GM19035 (cell line): ENCODE results near the gene MRPS9.

Experiments used
- ATAC-seq: cut with Tn5 transposase; IDR thresholded peaks from one replicate; pipeline ENCODE4 v1.9.1; 2021; ENCODE audit not compliant: unreplicated experiment

Gene MRPS9

DNA sequence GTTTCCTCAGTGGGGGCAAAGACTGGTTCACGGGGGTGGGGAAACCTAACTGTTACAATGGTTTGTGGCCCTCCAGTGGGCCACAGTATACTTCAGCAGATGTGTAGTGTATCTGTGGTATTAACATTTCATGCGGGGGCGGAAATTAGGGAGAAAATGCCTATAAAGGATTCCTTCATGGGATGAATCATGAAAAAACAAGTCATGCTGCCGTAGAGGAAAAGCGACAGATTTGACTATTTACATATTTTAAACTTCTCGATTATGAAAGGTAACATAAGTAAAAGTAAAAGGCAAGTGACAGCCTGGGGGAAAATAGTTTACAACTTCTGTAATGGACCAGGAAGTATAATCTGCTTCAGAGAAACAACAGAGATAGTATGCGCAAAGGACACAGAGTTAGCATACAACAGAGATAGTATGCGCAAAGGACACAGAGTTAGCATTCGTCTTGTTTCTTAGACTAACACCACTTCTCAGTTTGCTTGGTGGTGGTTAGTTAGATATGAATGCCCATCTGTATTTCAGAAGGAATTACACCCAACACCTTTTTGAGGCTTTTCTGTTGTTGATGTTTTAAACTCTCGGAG lies 41.1 kb downstream of the MRPS9 start:
- no peak for ATAC-seq

GRCh38 chr2:105080461-105080860 lies 42.6 kb downstream of the MRPS9 start:
- ATAC-seq: no peak

DNA sequence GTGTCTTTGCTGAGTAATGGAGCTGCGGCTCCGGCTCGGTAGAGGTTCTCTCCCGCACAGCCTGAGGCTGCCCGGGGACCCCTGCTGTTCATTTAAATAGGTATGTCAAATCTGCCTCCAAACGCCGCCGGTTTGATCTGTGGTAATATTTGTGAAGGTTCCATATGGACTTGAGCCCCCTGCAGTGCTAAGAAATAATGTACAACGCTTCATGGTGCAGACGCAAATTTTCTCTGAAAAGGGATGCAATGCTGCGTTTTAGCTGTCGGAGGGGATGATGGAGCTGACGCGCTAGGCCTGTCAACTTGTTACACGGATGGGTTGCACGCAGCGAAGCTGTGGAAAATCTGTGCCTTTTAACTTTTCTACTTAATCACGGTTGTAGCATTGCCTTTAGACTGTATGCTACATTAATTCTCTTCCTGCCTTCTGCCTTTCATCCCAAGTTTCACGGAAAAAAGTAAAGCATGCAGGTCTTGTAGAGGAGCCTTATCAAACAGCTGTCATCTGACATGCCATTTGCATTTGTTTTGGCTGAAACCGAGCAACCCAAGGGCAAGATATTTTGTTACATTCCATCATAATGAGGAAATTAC lies 43.2 kb downstream of the MRPS9 start:
- ATAC-seq: no peak

DNA sequence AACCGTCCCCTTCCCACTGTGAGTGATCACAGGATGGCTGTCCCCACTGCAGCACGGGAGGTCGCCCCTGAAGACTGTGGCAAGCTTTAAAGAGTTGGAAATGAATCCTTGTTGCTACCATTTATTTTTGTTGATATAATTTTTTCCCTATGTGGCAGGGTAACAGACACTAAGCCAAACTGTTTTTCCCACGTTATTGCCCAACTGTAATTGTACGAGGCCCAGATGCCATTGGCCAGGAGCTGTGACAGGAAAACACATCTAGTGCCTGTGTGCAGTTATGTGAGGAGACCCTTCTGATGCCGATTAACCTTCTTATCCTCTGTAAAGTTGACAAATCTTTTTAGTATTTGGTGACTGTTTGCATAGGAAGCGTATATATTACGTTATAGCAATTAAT lies 44.2 kb downstream of the MRPS9 start:
- ATAC-seq: no peak

DNA sequence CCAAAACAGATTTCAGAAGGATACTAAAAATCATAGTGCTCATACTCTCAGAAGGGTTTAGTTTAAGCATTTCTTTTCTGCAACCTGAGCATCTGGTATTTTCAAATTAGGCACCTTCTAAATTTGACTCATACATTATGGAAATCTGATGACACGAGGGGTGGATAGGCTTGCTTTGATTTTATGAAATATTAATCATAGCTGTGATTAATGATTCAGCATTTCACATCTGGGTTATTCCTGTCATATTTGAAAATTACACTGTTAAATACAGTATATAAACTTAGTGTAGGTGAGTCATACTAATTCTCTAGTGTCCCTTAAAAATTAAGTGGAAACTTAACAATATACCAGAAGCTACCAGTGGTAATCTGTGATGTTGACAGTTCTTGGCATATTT lies 47.7 kb downstream of the MRPS9 start:
- ATAC-seq: no peak

GRCh38 chr2:105087273-105087672 lies 49.4 kb downstream of the MRPS9 start:
- ATAC-seq: no peak

GRCh38 chr2:105090091-105090490 lies 52.2 kb downstream of the MRPS9 start:
- ATAC-seq: no peak

GRCh38 chr2:105092797-105093196 lies 54.9 kb downstream of the MRPS9 start:
- ATAC-seq: no peak

- no peak for ATAC-seq
Measured at GRCh38 chr2:105099153-105099552, 61.3 kb downstream of the MRPS9 start.

GRCh38 chr2:105100046-105100840 lies 62.4 kb downstream of the MRPS9 start:
- ATAC-seq: no peak

DNA sequence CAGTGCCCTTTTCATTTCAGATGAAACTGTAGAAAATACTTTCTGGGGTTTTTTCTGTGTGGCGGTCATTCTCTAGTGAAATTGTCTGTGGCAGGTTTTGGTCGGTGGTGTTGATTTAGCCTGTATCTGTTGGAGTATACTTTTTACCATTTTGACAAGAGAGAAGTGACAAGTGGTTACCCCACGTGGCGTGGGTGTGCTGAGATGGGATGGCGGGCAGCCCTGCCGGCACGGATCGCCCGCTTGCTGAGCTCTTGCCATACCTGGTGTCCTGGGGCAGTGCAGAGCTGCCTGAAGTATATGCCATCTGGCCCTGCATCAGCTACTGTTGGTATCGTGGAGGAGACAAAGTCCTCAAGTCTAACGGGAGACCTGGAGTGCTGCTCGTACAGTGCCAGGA lies 64.1 kb downstream of the MRPS9 start:
- ATAC-seq: no peak

GRCh38 chr2:105102963-105103421 lies 65.1 kb downstream of the MRPS9 start:
- no peak for ATAC-seq

- no peak for ATAC-seq
Measured at GRCh38 chr2:105103481-105103880, 65.6 kb downstream of the MRPS9 start.

GRCh38 chr2:105104208-105104731 lies 66.4 kb downstream of the MRPS9 start:
- no peak for ATAC-seq

GRCh38 chr2:105110295-105110829 lies 72.5 kb downstream of the MRPS9 start:
- ATAC-seq: no peak

GRCh38 chr2:105111365-105112150 lies 73.7 kb downstream of the MRPS9 start:
- ATAC-seq: no peak

DNA sequence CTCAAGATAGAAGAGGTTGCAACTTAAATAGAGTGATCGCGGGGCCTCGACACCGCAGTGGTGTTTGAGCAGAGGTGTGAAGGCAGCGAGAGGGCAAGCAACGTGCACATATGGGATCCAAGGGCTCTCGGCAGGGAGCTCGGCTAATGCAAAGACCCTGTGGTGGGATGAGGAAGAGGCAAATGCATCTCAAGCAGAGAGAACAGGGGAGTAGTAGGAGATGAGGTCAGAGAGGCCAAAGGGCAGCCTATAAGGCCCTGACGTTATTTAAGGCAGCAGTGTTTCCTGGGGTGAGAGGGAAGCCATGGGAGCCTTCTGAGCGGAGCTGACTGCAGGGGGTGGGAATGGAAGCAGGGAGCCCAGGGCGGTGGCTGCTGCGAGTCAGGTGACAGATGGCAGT lies 74.5 kb downstream of the MRPS9 start:
- no peak for ATAC-seq

- no peak for ATAC-seq
Measured at GRCh38 chr2:105113616-105114291, 75.9 kb downstream of the MRPS9 start.

DNA sequence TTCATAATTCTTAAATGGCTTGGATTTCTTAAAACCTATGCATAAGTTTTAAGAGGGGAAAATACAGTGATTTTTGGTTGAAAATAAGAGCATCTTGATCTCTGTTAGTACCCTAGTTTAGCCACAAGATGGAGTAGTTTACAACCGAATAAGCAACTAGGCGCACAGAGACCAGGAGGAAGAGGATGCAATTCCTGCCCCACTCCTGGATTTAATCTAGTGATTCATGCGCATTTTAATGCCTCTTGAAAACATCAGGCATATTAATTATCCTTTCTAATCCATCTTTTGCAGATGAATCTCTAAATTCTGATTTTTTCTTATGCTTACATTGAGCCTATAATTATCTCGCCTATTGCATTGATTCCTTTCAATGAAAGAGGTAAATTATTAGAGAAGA lies 76.7 kb downstream of the MRPS9 start:
- ATAC-seq: no peak

GRCh38 chr2:105116348-105116747 lies 78.5 kb downstream of the MRPS9 start:
- ATAC-seq: no peak
